22Rv1 (cell line): Measurements from ENCODE around the gene GYS2.

Experiments used
- H3K27ac ChIP-seq: fragments of 450-650 bp; 2 replicates; pipeline ENCODE4 v1.5.1; 2017
- CTCF ChIP-seq: fragments of 450-650 bp; IDR thresholded peaks from 2 replicates; pipeline ENCODE4 v1.5.1; 2017; ENCODE audit warnings: mild to moderate bottlenecking
- ZFX ChIP-seq: fragments of 450-650 bp; IDR thresholded peaks from 2 replicates; pipeline ENCODE4 v1.6.1; 2017; ENCODE audit warnings: antibody characterized with exemption, borderline replicate concordance

The GYS2 gene

GRCh38 chr12:21643758-21644157, 39.1 kb upstream of the GYS2 start:
- TF ChIP-seq CTCF (no peak), ZFX (no peak)
- H3K27ac ChIP-seq = no peak overlapping the region

GRCh38 chr12:21642707-21643389, 38.2 kb upstream of the GYS2 start:
- no peak overlapping the region for H3K27ac ChIP-seq
- TF ChIP-seq ZFX (no peak), CTCF (no peak)

- TF ChIP-seq CTCF (no peak), ZFX (no peak)
- no peak overlapping the region for H3K27ac ChIP-seq
Observed at GRCh38 chr12:21638054-21638891, 33.6 kb upstream of the GYS2 start.

- TF ChIP-seq CTCF = no peak
- no peak for TF ChIP-seq ZFX
- H3K27ac ChIP-seq = no peak overlapping the region
Observed at GRCh38 chr12:21634245-21634644, 29.6 kb upstream of the GYS2 start.

- H3K27ac ChIP-seq = no peak overlapping the region
- TF ChIP-seq CTCF (no peak), ZFX (no peak)
Observed at GRCh38 chr12:21631367-21631766, 26.7 kb upstream of the GYS2 start.

- TF ChIP-seq CTCF (no peak), ZFX (no peak)
- H3K27ac ChIP-seq = no peak overlapping the region
Observed at GRCh38 chr12:21627924-21628323, 23.3 kb upstream of the GYS2 start.

- H3K27ac ChIP-seq = no peak overlapping the region
- TF ChIP-seq ZFX (no peak), CTCF (no peak)
Observed at GRCh38 chr12:21618566-21618965, 13.9 kb upstream of the GYS2 start.
